CD4-positive, alpha-beta T cell treated with Interferon gamma for 1 hour (primary cell): ENCODE results near the gene LGMN.

Source experiments
- DNase-seq: peaks from one replicate; pipeline ENCODE4 v3.0.0-alpha.2; 2020

LGMN gene

DNA sequence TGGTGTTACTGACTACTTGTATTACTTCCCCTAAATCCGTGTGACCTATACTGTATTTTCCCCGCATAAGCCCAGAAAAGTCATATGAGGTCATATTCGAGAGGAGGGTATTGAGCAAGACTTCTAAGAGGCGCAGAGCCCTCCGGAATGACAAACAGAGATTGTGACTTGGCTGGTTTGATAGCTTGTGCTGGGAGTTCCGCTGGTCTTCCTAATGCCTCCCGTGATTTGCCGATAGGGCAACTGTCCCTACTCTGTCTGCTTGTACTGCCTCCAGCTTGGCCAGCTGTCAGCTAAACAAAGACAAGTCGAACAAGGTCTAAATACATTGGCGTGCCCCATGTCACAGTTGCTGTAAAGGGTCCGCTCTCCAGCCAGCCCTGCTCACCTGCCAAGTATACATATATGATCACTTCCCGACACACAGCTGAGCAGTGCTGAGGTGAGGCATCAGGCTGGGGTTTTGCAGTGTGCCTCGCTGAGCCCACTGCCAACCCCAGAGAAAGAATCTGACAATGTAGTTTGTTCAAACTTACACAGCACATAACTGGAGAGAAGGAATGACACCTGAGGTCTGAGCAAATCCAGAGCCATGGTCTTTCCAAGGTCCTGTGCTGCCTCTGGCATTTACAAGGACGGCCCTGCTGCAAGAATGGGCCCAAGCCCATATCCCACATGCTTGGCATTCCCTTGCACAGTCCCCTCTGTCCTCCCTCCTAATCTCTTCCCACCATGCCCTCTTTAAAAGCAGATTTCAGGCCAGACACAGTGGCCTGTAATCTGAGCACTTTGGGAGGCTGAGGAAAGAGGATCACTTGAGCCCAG lies 23.7 kb downstream of the LGMN start:
- DNase-seq: peak; percentile 51

DNA sequence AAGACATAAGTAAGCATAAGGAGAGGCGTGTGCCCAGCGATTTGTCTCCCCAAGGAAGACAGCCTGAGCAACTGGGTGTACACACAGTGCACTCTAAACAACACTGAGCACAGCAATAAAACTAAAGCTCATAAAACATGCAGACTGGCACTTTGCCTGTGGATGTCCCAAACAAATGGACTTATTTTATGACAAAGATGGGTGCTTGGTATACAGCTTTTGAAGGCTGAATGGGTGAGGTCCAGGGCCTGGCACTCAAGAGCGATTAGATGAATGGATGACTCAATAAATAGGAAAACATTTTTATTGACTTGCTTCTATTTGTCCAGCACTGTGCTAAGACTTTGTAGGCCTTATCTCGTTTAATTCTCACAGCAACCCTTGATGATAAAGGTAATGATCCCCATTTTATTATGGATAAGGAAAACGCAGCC lies 28.5 kb downstream of the LGMN start:
- no peak for DNase-seq

DNA sequence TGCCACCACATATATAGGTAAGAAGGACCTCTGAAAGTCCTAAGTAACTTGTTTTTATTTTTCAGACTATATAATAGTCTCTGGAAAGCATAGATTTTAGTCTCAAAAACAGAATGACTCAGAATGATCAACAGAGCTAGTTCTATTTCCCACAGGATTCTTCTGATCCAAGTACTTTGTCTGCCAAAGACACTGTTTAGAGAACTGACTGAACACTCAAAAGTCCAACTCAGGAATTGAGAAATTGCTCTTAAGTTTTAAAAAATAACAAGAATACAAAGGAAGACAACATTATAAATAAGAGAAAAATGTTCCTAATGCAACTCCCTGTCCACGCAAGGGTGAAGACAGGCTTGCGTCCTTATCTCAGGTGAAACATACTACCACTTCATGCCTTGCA lies 29.0 kb downstream of the LGMN start:
- no peak for DNase-seq

DNA sequence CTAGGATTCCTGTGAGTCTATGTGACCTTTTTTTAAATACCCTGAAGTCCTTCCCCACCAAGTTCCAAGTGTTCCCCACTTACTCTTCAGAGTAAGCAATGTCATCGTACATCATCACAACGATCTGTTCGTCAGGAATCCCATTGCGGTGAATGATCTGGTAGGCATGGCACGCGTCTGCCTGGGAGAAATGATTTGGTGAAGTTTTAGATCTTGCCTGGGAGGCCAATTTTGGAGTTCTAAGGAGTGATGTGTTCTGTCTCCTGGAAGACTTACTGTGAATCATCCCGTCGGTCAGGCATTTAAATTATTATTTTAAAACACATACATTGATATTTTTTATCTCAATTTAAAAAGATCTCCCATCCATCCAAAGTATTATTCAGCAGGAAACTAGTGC lies 29.8 kb downstream of the LGMN start:
- DNase-seq: no peak

DNA sequence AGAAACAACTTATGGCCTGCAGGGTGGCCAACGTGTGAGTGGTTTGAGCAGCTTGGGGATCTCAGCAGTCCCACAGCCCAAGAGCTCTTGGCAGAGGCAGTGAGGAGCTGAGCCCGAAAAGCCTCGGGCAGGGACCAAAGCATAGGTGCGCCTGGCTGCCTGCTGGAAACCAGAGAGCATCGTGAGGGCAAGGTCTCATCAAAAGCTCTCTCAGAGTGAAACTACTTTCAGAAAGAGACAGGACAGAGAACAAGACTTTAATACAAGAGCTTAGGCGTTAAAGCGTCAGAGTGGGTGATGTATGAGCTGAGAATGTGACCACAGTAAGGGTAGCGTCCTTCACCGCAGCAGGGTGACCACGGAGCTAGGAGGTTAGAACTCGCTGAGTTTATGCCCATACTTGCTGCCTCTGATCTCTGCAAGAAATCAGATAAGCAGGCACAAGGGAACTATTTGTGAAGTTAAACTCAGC lies 30.8 kb downstream of the LGMN start:
- DNase-seq: no peak

DNA sequence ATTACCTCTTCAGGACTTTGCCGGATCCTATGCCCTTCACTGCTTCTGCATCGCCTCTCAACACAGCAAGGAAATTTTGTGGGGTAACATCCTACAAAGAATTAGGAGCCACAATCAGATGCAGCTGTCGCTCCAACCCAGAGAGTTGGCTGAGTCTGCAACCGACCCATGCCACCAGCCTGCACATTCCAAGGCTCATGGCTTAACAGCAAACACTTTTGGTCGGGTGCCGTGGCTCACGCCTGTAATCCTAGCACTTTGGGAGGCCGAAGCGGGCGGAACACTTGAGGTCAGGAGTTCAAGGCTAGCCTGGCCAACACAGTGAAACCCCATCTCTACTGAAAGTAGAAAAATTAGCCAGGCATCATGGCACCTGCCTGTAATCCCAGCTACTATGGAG lies 32.3 kb downstream of the LGMN start:
- DNase-seq: no peak

DNA sequence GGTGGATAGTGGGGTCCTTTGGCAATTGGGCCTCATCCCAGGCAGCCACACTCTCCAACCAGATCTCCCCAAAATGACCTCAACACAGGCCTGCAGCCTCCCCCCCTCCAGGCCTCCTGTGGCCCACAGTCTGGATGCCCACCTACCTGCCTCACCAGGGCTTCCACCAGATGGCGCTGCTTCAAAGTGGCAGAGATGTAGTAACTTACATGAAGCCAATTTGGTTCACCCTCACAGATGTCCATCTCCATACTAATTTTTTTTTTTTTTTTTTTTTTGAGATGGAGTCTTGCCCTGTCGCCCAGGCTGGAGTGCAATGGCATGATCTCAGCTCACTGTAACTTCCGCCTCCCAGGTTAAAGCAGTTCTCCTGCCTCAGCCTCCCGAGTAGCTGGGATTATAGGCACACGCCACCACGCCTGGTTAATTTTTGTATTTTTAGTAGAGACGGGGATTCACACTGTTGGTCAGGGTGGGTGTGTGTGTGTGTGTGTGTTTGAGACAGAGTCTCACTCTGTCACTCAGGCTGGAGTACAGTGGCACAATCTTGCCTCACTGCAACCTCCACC lies 33.6 kb downstream of the LGMN start:
- DNase-seq: peak; percentile 70

DNA sequence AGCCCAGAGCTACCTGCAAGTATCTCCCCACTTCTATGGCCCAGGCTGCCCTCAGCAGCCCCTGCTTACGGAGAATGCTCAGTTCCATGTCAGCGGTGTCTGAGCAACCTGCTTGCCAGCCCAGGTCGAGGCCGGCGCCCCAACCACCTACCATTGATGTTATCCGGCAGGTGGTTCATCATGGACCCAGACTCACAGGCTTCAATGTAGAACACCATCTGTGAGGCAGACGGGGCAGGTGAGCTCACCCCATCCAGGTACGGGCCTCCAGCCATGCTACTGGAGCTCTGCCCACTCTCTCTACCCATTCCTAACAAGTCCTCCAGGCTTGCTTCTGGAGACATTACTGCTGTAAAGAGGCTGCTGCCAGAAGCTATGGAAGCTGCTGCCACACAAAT lies 35.8 kb downstream of the LGMN start:
- no peak for DNase-seq

DNA sequence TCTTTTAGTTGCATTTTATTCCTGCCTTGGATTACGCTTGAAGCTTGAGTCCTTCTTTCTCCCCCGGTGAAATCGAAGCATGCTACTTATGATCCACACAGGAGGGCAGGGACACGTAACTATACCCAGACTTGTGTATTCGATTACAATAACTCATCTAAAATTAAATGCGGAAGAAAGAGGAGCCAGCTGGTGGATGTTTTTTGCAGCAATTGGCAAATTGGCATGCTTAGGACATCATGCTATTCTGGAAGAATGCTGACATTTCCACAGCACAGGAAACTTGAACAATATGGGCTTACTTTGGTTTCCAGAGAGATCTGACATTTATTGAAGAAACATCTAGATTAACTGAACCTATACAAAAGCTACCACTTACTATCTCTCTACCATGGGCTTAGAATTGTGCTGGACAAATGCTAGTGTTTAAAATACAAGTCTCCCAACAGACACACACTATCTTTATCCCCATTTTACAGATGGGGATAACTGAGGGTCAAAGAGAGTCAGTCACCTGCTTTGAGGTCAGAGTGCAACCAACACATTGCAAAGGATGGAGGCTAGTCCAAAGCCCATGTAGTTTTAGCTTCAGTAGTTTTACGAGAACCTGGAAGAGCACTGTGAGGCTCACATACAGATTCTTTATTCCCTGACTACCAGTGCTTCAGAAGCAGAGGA lies 36.3 kb downstream of the LGMN start:
- no peak for DNase-seq

DNA sequence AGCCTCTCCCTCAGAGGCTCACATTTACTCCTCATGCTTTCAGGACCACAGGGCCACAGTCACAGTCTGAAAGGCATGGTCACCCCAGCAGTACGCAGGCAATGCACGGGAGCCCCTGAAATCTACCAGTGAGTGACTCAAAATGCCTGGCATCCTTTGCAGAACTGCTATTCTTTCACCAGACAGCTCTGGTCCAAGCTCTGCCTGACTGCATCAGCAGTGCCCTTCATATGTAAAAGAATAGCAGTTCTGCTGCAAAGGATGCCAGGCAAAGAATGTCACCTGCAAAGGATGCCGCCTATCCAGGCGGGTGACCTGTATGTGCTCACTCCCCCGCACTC lies 38.5 kb downstream of the LGMN start:
- no peak for DNase-seq

DNA sequence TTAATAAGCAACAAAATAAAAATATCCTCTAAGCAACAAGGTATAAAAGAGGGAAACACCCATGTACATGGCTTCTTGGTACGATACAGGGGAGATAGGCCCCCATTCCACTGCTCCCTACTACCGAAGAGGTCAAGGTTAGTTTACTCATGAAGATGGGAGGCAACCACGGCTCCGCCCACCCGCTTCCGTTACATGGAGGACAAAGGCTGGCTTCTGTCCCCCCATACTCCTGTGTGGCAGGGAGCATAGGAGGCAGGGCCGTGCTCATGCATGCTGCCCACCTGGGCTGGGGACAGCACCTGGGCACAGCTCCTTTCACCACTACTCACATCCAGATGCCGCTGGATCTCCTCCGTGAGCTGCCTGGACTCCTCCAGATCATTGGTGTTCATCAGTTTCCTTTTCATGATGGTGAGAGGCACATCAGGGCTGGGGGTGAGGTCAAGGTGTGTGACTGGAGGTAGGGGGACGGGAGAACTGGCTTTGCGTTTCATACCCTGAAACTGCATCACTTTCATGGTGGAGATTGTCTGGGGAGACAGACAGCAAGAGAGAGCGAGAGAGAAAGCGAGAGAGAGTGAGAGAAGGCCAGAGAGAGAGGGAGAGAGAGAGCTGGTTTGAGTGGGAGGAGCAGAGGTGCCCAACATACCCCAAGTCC lies 39.0 kb downstream of the LGMN start:
- DNase-seq: no peak

DNA sequence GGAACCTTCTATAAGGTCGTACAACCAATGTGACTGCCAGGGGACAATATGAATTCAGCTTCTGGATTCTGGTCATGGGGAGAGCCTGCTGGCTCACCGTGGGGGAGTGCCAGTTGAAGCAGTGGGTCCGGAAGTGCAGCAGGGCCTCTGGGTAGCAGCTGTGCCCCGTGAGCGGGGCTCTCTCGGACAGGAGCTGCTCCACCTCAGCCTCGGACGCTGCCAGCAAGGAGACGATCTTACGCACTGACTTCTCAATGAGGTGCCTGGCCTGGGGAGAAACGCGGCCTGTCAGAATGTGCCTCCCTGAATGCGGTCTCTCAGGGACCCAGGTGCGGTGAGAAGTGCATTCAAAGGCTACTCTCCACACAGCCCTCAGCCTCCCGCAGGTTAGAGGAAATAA lies 42.0 kb downstream of the LGMN start:
- DNase-seq: no peak

DNA sequence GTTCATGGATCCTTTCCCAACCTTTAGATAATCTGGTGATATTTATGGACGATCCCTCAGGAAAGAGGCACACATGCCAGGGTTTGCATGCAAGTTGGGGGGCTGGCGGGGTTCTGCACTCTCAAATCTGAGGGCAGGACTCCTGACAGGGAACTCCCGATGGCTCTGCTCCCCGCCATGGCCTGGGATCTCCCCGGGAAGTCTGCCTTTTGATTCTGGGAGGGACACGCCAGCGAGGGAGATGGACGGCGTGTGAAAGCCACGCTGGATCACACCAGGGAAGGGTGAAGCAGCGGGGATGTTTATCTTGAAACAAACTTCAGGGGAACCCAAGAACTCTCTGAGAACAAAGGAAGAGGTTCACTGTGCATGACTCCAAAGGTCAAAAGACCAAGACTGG lies 43.6 kb downstream of the LGMN start:
- DNase-seq: no peak

DNA sequence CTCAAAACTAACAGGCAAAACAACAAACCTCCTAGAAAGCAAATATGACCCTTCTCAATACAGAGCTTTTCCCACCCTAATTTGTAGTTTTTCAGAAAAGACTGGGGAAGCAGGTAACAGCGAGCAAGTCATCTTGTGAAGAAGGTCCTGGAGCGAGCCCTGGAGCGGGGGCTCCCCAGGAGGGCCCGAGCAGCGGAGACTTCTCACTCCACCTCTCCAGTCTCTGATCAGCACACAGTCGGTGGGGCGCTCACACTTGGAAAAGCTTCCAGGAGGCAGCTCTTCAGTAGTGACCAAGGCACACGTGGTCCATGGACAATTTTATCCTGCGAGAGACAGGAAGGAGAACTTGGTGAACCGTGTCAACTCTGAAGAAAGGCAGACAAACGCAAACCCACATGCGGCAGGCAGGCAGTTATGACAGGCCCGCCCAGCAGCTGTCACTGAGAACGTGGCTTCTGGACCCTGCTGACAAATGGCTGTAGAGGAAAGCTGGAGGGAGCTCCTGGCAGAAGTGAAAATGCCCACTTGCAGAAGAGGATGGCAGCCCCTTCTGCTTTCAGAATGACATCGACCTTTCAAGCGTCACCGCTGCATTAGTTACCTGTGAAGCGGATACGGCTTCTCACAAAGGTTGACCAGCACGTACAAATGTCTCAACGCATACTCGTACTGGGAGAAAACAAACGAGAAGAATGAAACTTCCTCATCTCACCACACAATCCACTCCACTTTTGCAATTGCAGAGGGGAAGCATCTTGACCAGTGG lies 44.2 kb downstream of the LGMN start:
- peak; percentile 75 for DNase-seq

DNA sequence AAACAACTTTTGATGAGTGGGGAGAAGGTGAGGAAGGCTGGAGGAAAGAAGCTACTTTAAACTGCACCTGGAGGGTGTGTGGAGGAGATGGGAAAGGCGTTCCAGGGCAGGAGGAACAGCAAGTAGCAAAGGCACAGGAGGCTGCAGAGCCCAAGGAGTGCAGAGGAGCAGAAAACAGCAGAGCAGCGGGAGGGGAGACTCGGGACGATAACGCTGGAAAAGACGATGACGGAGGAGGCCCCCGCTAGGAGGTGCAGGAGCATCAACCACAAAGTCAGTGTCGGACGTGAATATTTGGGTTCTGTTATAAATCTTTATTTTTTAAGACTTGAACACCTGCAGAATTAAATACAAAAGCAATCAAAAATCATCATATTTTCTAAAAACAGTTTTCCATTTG lies 44.9 kb downstream of the LGMN start:
- DNase-seq: no peak

DNA sequence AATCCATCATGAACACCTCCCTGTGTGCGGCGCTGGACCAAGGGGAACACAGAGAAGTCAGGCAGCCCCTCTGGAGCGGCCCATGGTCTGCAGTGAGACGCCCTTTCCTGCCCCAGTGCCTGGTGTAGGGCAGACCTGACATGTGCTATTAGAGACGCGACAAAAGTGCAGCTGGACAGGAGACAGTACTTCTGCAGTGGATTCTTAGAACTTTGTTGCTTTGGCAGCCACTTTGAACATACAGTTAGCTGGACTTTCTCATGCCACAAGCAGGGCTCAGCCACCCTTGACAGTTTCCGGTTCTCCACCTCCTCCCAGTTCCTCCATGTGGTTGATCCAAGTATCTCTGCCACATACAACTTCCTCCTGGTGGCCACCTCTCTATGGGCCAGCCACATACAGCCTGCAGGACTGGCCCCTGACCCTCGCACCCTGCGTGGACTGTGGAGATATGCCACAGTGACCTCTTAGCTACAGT lies 45.9 kb downstream of the LGMN start:
- DNase-seq: no peak

DNA sequence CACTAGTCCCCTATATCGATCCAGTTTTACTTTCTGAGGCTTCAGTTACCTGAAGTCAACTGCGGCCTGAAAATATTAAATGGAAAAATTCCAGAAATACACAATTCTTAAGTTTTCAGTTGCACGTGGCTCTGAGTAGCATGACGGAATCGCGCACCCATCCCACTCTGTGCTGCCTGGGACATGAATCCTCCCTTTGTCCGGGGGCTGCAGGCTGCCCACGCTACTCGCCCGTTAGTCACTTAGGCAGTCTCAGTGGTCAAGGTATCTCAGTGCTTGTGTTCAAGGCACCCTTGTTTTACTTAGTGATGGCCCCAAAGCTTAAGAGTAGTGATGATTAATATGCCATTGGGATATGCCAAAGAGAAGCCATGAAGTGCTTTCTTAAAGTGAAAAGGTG lies 46.6 kb downstream of the LGMN start:
- DNase-seq: no peak

DNA sequence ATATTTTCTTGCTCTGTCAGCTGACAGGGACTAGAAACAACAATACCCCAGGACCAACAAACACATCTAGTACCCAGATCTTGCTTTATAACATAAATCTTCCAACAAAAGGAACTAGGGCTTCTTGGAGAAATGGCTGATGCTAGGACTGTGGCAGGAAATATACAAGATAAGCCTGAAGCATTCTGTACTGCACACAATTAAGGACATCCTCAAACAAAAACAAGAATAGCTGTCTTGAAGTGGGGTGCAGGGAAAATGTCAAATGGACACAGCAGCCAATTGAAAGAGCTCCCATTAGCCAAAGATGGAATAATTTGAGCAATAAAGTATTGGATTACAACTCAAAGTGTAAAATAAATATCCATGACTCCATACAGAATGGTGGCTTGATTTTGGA lies 50.0 kb downstream of the LGMN start:
- no peak for DNase-seq

DNA sequence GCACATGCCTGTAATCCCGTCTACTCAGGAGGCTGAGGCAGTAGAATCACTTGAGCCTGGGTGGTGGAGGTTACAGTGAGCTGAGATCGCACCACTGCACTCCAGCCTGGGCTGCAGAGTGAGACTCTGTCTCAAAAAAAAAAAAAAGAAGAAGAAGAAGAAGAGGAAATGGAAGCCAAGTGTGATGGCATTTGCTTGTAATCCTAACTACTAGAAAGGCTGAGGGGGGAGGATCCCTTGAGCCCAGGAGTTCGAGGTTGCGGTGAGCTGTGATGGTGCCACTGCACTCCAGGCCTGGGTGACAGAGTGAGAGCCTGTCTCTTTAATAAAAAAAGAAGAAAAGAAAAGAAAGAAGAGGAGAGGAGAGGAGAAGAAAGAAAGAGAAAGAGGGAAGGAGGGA lies 52.1 kb downstream of the LGMN start:
- DNase-seq: no peak

DNA sequence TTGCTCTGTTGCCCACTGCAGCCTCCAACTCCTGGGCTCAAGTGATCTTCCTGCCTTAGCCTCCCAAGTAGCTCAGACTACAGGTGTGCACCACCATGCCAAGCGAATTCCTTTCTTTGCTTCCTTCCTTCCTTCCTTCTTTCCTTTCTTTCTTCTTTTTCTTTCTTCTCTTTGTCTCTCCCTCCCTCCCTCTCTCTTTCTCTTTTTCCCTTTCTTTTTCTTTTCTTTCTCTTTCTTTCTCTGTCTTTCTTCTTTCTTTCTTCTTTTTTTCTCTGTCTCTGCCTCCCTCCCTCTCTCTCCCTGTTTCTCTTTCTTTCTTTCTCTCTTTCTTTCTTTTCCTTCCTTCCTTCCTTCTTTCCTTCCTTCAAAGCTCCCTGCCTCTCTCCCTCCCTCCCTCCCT lies 52.9 kb downstream of the LGMN start:
- no peak for DNase-seq

DNA sequence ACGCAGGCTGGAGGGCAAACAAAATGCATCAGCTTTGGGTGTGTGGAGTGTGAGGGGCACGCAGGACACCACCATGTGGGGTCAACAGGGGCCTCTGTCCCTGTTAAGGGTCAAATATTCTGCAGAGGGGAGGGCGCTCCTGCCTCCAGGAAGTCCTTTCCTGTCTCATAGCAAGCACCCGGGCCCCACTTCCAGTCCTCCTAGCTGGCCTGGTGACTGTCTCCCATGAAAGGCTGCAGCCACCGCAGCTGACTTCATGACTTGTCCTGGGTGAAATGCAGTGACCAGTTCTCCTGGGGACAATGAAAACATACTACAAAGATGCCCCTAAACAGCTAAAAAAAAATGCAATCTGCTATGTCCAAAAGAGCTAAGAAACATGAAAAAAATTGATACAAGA lies 53.6 kb downstream of the LGMN start:
- no peak for DNase-seq

DNA sequence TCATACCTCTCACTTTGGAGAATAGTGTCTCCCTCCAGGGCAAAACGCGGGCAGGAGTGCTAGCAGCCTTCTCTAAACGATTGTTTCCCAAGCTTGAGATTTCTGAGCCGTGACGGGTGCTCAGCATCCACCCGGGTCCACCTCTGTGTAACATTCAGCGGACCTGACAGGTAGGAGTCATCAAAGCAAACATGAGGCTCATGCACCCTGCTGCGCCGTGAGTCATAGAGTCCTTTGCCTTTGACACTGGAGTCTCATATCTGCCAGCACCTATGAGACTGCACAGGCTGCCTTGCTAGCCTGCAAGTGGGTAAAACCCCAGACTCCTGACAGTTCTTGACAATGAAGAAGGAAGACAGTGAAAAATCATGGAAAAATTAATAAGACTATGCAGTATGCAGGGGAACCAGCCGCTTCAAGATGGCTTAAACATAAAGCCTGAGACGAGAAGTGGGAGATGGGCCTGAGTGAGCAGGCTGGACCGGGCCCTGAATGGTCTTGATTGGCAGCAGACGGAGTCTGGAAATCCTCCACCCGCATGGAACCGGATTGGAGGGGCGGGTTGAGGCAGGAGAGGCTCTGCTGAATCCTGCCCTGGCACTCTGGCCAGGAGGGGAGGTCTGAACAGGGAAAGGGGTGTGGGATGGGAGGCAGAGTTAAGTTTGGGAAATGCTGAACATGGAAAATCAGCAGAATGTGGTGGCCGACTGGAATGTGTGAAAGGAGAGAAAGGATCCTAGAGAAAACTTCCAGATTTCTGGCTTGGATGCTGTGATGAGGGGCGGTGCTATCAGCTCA lies 54.2 kb downstream of the LGMN start:
- DNase-seq: no peak
